Breast epithelium (tissue), 4 donors: Measurements from ENCODE around the gene WRAP53. TPM values are rescaled to one million over a fixed set of nuclear protein-coding genes. Genes with fewer than 3 reads are reported as not detected.
A peak's percentile ranks its signal among the peaks of the same experiment; 100 is the strongest.

Source experiments
- DNase-seq, 2 donors: peaks; one replicate each; pipeline ENCODE4 v3.0.0-alpha.2; 2019; ENCODE audit warnings: low spot score in 2 of 2
- H3K27ac ChIP-seq, 2 donors: fragments of 200-600 bp; sonication (generic) in 1 of 2; one replicate each; pipeline ENCODE4 v1.5.1; 2016 to 2019; ENCODE audit warnings: mild to moderate bottlenecking in 1 of 2
- H3K27me3 ChIP-seq, 2 donors: fragments of 200-600 bp; sonication (generic) in 1 of 2; one replicate each; pipeline versions ENCODE4 v1.5.1 to v1.6.0; 2017 to 2019; ENCODE audit warnings: control low read depth in 1 of 2, mild to moderate bottlenecking in 1 of 2
- H3K36me3 ChIP-seq: fragments of 200-600 bp; one replicate; pipeline ENCODE4 v1.5.1; 2019
- H3K4me1 ChIP-seq, 2 donors: fragments of 200-600 bp; sonication (generic); one replicate each; pipeline ENCODE4 v1.5.1; 2016 to 2019; ENCODE audit warnings: control low read depth in 1 of 2
- H3K4me3 ChIP-seq, 3 donors: fragments of 200-600 bp; sonication (generic); 1 replicate in 2 of 3; 2 replicates in 1 of 3; pipeline ENCODE4 v1.5.1; 2016 to 2019; ENCODE audit warnings: mild to moderate bottlenecking in 3 of 3, moderate library complexity in 2 of 3
- H3K9me3 ChIP-seq, 2 donors: fragments of 200-600 bp; sonication (generic) in 1 of 2; one replicate each; pipeline ENCODE4 v1.5.1; 2016 to 2019; ENCODE audit warnings: control low read depth in 1 of 2
- CTCF ChIP-seq, 3 donors: fragments of 450-650 bp; IDR thresholded peaks; one replicate each; pipeline ENCODE4 v1.5.1; 2016 to 2017; ENCODE audit warnings: antibody characterized with exemption in 3 of 3, mild to moderate bottlenecking in 3 of 3, moderate library complexity in 3 of 3
- POLR2A ChIP-seq: fragments of 450-650 bp; IDR thresholded peaks from one replicate; pipeline ENCODE4 v1.6.1; 2016; ENCODE audit warnings: antibody characterized with exemption, mild to moderate bottlenecking, moderate library complexity
- POLR2AphosphoS5 ChIP-seq, 3 donors: sonication (generic); formaldehyde crosslinking; IDR thresholded peaks; one replicate each; pipeline ENCODE4 v1.6.1; 2017; ENCODE audit warnings: antibody characterized with exemption in 3 of 3
- intact Hi-C: fragments of 100-400 bp; cut with DNase I; formaldehyde crosslinking; loops from one replicate; pipeline ENCODE4 v1.15.1; 2023; ENCODE audit warnings: low total_unique reads
- total RNA-seq, 3 donors: library from RNA; depleted of rRNA; stranded (reverse); fragments of >200 nt; gene quantifications; one replicate each; pipeline ENCODE4 v1.1.0, GENCODE V29; 2016

WRAP53 gene
- total RNA-seq, 3 donors from 2014 or later: 3.6 to 5.4 (median 4.2) TPM

GRCh38 chr17:7652388-7653356 is 35.6 kb upstream of the WRAP53 start:
- Histone ChIP-seq H3K4me1 (no peaks in the 10 kb centered on the region), H3K36me3 (no peaks in the 10 kb centered on the region), H3K4me3 (peak overlapping the region in 2 of 3 donors; percentile 57 to 75), H3K9me3 (no peaks in the 10 kb centered on the region), H3K27ac (peak overlapping the region in 1 of 2 donors; percentile 53), H3K27me3 (peaks cover 0 to 4% of the 10 kb centered on the region in 2 donors)
- intact Hi-C loops: no loop called here
- TF ChIP-seq POLR2A (no peak), CTCF (IDR thresholded peaks at IDR 0.05) (no peak), POLR2AphosphoS5 (IDR thresholded peaks at IDR 0.05) (no peak)
- no peak for DNase-seq

- TF ChIP-seq POLR2AphosphoS5 (IDR thresholded peaks at IDR 0.05) (no peak), POLR2A (no peak), CTCF (IDR thresholded peaks at IDR 0.05) (no peak)
- intact Hi-C loops: no loop called here
- H3K27me3 ChIP-seq: peaks cover 0 to 4% of the 10 kb centered on the region in 2 donors
- H3K9me3 ChIP-seq: no peaks in the 10 kb centered on the region
- no peak for DNase-seq
- H3K4me3 ChIP-seq: no peak overlapping the region
- H3K36me3 ChIP-seq: no peaks in the 10 kb centered on the region
- H3K4me1 ChIP-seq: no peaks in the 10 kb centered on the region
- peak overlapping the region in 1 of 2 donors; percentile 32 for H3K27ac ChIP-seq
Measured at GRCh38 chr17:7654832-7655540, 33.3 kb upstream of the WRAP53 start.

GRCh38 chr17:7655541-7655840 is 32.8 kb upstream of the WRAP53 start:
- H3K27me3 ChIP-seq: peaks cover 0 to 4% of the 10 kb centered on the region in 2 donors
- no peaks in the 10 kb centered on the region for H3K4me1 ChIP-seq
- H3K9me3 ChIP-seq: no peaks in the 10 kb centered on the region
- intact Hi-C loops: no loop called here
- H3K4me3 ChIP-seq: no peak overlapping the region
- H3K36me3 ChIP-seq: no peaks in the 10 kb centered on the region
- TF ChIP-seq POLR2AphosphoS5 (IDR thresholded peaks at IDR 0.05): no peak
- TF ChIP-seq CTCF (IDR thresholded peaks at IDR 0.05): no peak
- DNase-seq: no peak
- H3K27ac ChIP-seq: peak overlapping the region in 1 of 2 donors; percentile 32

GRCh38 chr17:7656958-7657609 is 31.2 kb upstream of the WRAP53 start:
- H3K27me3 ChIP-seq: no peaks in the 10 kb centered on the region
- no peak for DNase-seq
- no peaks in the 10 kb centered on the region for H3K9me3 ChIP-seq
- H3K27ac ChIP-seq: no peak overlapping the region
- no peaks in the 10 kb centered on the region for H3K4me1 ChIP-seq
- intact Hi-C loops: no loop called here
- H3K36me3 ChIP-seq: no peaks in the 10 kb centered on the region
- H3K4me3 ChIP-seq: no peak overlapping the region
- TF ChIP-seq CTCF (IDR thresholded peaks at IDR 0.05) (no peak), POLR2AphosphoS5 (IDR thresholded peaks at IDR 0.05) (no peak), POLR2A (no peak)
